ENCODE data around the gene MYLK3. TPM values are rescaled to one million over a fixed set of nuclear protein-coding genes. Genes with fewer than 3 reads are reported as not detected.

MYLK3 gene
- under 1 TPM in 1 of 2 experiments, not detected in 1; 0.11 TPM for total RNA-seq

GRCh38 chr16:46747777-46748651 is at the start of gene MYLK3:
Gene MYLK3 (minus strand): TSS chr16:46748344. CDS start chr16:46748193, 151 bp downstream.
- POLR2A ChIA-PET, result no interaction called here
- Mint-ChIP-seq H3K27me3 (no peaks in the 10 kb centered on the region), H3K27ac (no peak within 1 kb of the TSS), H3K4me1 (ENCODE audit: low read depth) (peaks cover 4% of the 10 kb centered on the region), H3K4me3 (no peak within 1 kb of the TSS), H3K9me3 (no peaks in the 10 kb centered on the region), H3K36me3 (ENCODE audit: low read depth) (no peaks in the 10 kb centered on the region)
- intact Hi-C loops (cut with micrococcal nuclease), result no loop called here
- CTCF ChIA-PET, result no interaction called here
- no peak for TF ChIP-seq CTCF (IDR thresholded peaks at IDR 0.05)
- ATAC-seq, result no peak
- no peak for DNase-seq

- H3K36me3 Mint-ChIP-seq (ENCODE audit: low read depth), result peaks cover 35% of the 10 kb centered on the region
- ChIA-PET CTCF (interaction anchor here (0.8 kb wide), 1 partner anchor 240 kb away, joined by 3 read pairs; no protein-coding TSS in a partner anchor), POLR2A (no interaction called here)
- peaks cover 23% of the 10 kb centered on the region for H3K9me3 Mint-ChIP-seq
- no peak overlapping the region for H3K27ac Mint-ChIP-seq
- DNase-seq (no peak), ATAC-seq (no peak)
- TF ChIP-seq CTCF (IDR thresholded peaks at IDR 0.05), result no peak
- no peaks in the 10 kb centered on the region for H3K4me1 Mint-ChIP-seq (ENCODE audit: low read depth)
- H3K4me3 Mint-ChIP-seq, result no peak overlapping the region
- no peaks in the 10 kb centered on the region for H3K27me3 Mint-ChIP-seq
- intact Hi-C loops (cut with micrococcal nuclease), result no loop called here
Measured at GRCh38 chr16:46797501-46797900, 49.4 kb upstream of the MYLK3 start.

- Mint-ChIP-seq H3K27me3 (no peaks in the 10 kb centered on the region), H3K4me3 (no peak overlapping the region), H3K36me3 (ENCODE audit: low read depth) (peaks cover 33% of the 10 kb centered on the region), H3K4me1 (ENCODE audit: low read depth) (peaks cover 1% of the 10 kb centered on the region), H3K27ac (no peak overlapping the region), H3K9me3 (peaks cover 23% of the 10 kb centered on the region)
- no peak for ATAC-seq
- CTCF ChIA-PET, result no interaction called here
- no peak for TF ChIP-seq CTCF (IDR thresholded peaks at IDR 0.05)
- intact Hi-C loops (cut with micrococcal nuclease), result no loop called here
- POLR2A ChIA-PET, result no interaction called here
- DNase-seq, result no peak
Measured at GRCh38 chr16:46796764-46797269, 48.7 kb upstream of the MYLK3 start.

- Mint-ChIP-seq H3K27me3 (no peaks in the 10 kb centered on the region), H3K4me1 (ENCODE audit: low read depth) (peaks cover 17% of the 10 kb centered on the region)
- CTCF ChIA-PET, result no interaction called here
Measured at GRCh38 chr16:46793841-46794240, 45.7 kb upstream of the MYLK3 start.

More at GRCh38 chr16:46793841-46794240, 45.7 kb upstream of the MYLK3 start:
- DNase-seq, result no peak
- Mint-ChIP-seq H3K27ac (no peak overlapping the region), H3K9me3 (peaks cover 23% of the 10 kb centered on the region), H3K4me3 (no peak overlapping the region), H3K36me3 (ENCODE audit: low read depth) (peaks cover 34% of the 10 kb centered on the region)
- intact Hi-C loops (cut with micrococcal nuclease), result no loop called here
- ATAC-seq, result no peak
- POLR2A ChIA-PET, result no interaction called here
- no peak for TF ChIP-seq CTCF (IDR thresholded peaks at IDR 0.05)

Measured in activated CD8-positive, alpha-beta T cell treated with anti-CD3 and anti-CD28 coated beads for 36 hours (primary cell).